GM21381 (cell line): ENCODE data around the gene STARD8.
"Not testable (repeated sequence)": the region's sequence is repeated elsewhere in the genome, so short reads cannot be mapped to it uniquely, and the experiment has no call there.

Source experiments
- ATAC-seq: cut with Tn5 transposase; IDR thresholded peaks from one replicate; pipeline ENCODE4 v1.9.1; 2021; ENCODE audit warnings: mild to moderate bottlenecking, moderate library complexity; ENCODE audit not compliant: unreplicated experiment

The STARD8 gene

DNA sequence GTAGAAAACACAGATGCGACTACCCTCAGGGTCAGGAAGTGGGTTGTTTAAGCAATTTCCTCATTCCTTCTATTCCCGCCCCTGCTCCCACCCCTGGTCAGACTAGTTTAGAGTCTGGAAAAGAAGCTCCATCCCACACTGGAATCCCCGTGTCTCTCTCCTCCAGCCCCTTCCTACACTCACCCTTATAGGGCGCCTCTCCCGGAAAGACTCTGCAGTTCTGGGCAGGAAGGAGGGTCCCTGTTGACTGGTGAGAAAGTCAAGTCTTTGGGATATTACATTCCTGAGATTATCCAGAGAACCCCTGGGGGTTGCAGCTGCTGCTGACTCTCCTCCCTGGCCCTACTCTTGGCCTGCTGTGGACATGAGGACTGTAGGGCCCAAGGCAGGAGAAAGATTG, 11.9 kb downstream of the STARD8 start:
- ATAC-seq, result no peak

- no peak for ATAC-seq
Measured at GRCh38 chrX:68659786-68660185, 12.3 kb downstream of the STARD8 start.

DNA sequence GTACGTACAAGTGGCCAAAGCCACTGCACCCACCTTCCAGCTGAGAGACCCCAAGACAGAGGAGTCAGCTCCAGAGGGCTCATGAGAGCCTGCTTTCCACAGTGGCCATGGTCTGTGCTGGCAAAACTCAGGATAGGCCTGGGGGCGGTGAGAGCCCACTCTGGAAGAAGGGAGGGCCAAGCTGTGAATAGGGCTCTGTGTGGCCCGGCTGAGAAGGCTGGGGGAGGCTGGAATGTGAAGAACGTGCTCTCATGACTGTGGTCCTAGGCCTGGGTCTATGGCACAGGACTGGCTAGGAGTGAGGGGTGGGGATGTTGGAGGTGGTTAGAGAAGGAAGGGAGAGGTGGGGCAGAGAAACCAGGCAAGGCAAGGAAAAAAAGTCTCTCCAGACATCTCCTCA, 13.3 kb downstream of the STARD8 start:
- ATAC-seq, result no peak

DNA sequence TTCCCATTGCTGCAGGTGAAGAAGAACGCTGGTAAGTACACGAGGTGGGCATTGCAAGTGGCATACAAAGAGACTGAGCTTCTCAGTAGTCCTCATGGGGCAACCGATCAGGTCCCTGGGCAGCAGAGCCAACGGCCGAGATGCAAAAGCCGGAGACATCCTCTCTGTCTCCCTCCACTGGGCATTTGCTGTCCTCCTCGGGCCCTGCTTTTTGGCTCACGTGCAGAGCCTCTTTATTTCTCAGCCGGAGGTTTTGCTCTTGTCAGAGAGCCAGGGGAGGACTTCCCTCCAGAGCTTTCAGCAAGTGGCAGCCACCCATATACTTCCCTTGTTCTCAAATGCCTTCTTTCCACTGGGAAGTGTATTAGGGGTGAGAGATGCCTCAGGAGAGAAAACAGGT, 18.0 kb downstream of the STARD8 start:
- ATAC-seq, result no peak

DNA sequence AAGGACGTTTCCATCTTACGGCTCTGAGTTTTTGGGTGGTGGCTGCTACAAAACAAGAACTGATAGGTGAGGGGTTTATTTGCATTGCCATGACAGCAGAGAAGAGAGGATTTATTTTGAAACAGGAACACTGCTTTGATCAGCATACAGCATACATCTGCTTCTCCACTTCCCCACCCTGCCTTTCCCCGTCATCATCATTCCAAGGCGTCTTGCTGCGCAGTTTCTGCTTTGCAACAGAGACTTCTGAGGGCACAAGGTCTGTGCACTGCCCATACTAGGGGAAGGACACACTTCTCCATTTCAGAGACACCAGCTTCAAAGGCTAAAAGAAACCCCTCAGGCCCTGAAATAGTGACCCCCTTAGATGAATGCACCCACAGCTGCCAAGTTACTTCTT, 19.1 kb downstream of the STARD8 start:
- no peak for ATAC-seq

GRCh38 chrX:68669094-68669860, 21.8 kb downstream of the STARD8 start:
- ATAC-seq, result no peak

GRCh38 chrX:68669871-68670270, 22.4 kb downstream of the STARD8 start:
- no peak for ATAC-seq

- ATAC-seq, result no peak
Measured at GRCh38 chrX:68671221-68671620, 23.8 kb downstream of the STARD8 start.

DNA sequence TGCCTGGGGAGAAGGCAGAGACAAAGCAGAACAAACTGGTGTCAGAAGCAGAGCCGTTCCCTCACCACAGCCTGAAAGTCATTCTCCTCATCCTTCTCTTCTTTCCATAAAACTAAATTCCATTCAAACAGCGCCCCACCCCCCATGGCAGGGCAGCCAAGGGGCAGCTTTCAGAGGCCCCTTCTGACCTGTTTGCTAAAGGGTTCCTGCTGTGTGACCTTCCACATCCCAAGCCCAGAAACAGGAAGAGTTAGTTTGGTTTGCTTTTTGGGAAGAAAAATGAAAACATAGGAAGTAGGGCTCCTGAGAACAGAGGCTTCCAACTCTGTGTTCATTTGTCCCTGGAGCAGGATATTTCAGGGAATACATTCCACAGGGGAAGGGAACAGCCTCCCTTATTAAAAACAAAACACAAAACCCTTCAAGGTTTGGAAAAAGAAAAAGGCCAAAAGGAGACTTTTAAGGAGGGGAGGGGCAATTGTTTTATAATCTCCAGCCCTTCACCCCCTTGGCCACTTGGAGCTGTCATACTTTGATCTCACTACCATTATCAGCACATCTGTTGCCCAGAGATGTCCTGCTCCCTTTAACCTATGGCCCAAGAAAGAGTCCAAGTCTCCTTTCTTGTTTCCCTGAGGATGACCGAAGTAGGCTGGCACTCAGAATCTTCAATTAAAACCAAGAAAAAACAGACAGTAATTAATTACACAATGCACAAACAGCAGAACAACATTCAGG, 25.3 kb downstream of the STARD8 start:
- no peak for ATAC-seq

DNA sequence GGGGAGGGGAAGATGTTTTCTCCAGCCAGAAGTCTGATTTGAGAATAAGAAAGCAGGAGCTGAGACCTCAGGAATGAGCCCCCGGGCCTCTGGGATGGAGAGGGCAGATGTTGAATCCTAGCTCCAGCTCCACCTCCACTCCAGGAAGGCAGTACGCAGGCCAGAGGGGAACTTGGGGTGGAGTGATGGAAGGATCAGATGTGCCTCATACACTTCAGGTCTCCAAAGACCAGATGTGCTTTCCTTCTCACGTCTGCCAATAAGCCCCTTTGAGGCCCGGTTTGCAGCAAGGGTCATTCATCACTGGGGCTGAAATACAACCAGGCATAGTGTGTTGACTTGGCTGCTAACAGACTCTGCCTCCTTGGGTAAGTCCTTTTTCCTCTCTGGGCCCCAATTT, 28.1 kb downstream of the STARD8 start:
- ATAC-seq, result no peak

DNA sequence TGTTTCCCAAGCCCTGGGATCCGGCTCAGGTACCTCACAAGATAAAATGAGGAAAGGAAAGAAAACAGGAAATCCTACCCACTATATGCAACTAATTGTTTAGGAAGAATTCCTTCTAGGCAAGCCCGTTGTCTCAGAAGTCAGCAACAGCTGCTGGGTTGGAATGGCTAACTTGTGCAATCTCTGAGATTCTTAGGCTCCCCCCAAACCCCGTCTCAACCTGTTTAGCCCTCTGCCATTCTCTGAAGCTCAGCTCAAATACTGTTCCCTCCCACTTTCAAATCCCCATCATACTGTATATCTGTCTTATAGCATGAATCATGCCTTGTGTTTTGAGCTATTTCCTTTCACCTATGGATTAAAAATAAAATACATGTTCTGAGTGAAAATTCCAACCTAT, 28.9 kb downstream of the STARD8 start:
- ATAC-seq, result no peak

DNA sequence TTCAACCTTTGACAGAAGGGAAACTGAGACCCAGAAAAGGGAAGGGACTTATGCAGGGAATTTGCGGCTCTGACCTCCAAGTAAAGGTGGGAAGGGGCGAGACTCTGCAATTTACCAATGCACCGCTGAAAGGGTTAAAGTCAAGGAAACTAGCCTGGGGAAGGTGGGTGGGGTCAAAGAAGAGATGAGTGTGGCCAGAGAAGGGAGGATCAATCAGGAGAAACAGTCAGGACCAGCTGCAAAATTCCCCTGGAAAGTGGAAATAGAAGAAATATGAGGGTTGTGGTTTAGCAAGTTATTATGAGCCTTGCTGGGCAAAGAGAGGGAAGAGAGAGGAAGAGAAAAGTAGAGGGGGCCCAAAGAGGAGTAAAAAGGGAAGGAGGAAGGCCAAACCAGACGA, 30.5 kb downstream of the STARD8 start:
- no peak for ATAC-seq

GRCh38 chrX:68681443-68681941, 34.0 kb downstream of the STARD8 start:
- no peak for ATAC-seq

- ATAC-seq, result no peak
Measured at GRCh38 chrX:68682790-68683189, 35.3 kb downstream of the STARD8 start.

- no peak for ATAC-seq
Measured at GRCh38 chrX:68683580-68683979, 36.1 kb downstream of the STARD8 start.

DNA sequence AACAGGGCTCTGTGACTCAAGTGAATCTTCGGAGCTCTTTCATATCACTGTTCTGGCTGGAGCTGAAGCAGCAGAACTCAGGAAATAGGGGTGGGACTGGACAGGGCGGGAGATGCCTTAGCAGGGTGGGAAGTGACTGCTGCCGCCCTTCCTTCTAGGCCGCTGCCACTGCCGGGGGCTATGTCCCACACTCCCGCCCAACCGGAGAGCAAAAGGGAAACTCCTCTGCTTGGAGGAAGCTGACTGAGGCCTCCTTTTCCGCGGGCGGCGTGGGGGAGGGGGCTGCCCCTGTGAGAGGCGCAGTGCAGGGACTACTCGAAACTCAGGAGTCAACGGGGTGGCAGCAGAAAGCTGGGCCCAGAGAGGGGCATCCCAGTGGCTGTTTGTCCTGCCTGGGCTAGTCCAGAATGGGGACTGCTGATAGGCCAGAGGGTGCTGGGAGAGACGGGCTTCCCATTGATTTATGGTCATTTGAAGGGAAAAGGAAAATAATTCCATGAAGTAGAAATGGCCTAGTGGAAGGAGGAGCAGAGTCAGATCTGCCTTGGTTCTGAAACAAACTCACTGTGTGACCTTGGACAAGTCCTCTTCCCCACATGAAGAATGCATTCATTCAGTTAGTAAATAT, 36.9 kb downstream of the STARD8 start:
- ATAC-seq, result no peak

GRCh38 chrX:68684919-68685304, 37.4 kb downstream of the STARD8 start:
- no peak for ATAC-seq

DNA sequence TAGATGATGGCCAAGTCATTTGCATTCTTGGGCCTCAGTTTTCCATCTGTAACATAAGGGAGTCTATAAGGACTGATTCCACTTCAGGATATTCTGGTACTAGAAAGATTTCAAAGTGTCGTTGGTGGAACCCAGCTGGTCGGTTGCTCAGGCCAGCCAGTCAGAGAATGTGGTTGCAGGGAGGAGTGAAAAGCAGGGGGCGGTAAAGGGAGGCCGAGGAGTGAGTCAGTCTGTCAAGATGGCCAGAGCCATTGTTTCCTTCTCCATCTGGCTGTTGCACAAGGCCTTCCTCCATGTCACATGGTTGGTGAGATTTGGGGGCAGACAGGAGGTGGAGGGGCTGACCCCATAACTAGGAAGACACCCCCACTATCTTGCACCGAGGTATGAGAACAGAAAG, 38.2 kb downstream of the STARD8 start:
- no peak for ATAC-seq

GRCh38 chrX:68686097-68686977, 38.9 kb downstream of the STARD8 start:
- ATAC-seq, result no peak

- not testable (repeated sequence) for ATAC-seq
Measured at GRCh38 chrX:68688931-68689330, 41.5 kb downstream of the STARD8 start.

DNA sequence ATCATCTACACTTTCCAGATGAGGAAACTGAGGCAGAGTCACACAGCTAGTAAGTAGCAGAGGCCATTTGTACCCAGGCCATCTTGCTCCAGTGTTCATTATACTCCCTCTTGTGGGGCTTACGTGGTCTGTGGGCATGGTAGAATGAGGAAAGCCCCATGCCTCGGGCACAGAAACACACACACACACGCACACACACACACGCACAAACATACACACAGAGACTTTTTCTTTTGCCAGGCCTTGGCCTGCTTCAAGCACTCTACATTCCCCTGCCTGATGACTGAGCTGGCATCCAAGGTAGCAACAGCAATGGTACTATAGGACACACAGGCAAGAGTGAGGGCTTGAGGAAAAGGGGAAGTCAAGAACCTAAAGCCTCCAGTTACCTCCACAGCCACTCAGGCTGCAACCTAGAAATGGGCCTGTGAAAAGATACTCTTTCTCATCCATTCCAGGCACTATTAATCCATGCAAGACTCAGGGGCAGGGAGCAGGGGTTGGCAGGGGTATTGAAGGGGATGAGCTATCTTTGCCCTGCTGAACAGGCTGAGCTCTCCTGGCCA, 43.6 kb downstream of the STARD8 start:
- ATAC-seq, result no peak
